Suprapubic skin (tissue), 4 donors: ENCODE measurements around the gene YBEY. TPM values are rescaled to one million over a fixed set of nuclear protein-coding genes. Genes with fewer than 3 reads are reported as not detected.

Source experiments
- DNase-seq, 2 donors: peaks; one replicate each; pipeline ENCODE4 v3.0.0-alpha.2; 2019; ENCODE audit warnings: low spot score in 2 of 2
- H3K27ac ChIP-seq: fragments of 200-600 bp; sonication (generic); one replicate; pipeline ENCODE4 v1.5.1; 2019
- H3K27me3 ChIP-seq: fragments of 200-600 bp; sonication (generic); one replicate; pipeline ENCODE4 v1.5.1; 2019
- H3K36me3 ChIP-seq: fragments of 200-600 bp; sonication (generic); one replicate; pipeline ENCODE4 v1.5.1; 2019
- H3K4me1 ChIP-seq: fragments of 200-600 bp; sonication (generic); one replicate; pipeline ENCODE4 v1.5.1; 2019
- H3K4me3 ChIP-seq: fragments of 200-600 bp; sonication (generic); one replicate; pipeline ENCODE4 v1.5.1; 2019; ENCODE audit warnings: mild to moderate bottlenecking
- H3K9me3 ChIP-seq: fragments of 200-600 bp; sonication (generic); one replicate; pipeline ENCODE4 v1.5.1; 2019
- CTCF ChIP-seq, 2 donors: fragments of 200-600 bp in 1 of 2; fragments of 450-650 bp in 1 of 2; sonication (generic) in 1 of 2; IDR thresholded peaks; one replicate each; pipeline ENCODE4 v1.5.1; 2016 to 2019; ENCODE audit warnings: antibody characterized with exemption in 2 of 2, mild to moderate bottlenecking in 1 of 2, moderate library complexity in 1 of 2
- EP300 ChIP-seq: sonication (generic); formaldehyde crosslinking; IDR thresholded peaks from one replicate; pipeline ENCODE4 v1.6.1; 2017; ENCODE audit warnings: antibody characterized with exemption
- POLR2A ChIP-seq, 2 donors: fragments of 450-650 bp; IDR thresholded peaks; one replicate each; pipeline ENCODE4 v1.6.1; 2017; ENCODE audit warnings: antibody characterized with exemption in 2 of 2, mild to moderate bottlenecking in 2 of 2, moderate library complexity in 2 of 2
- POLR2AphosphoS5 ChIP-seq, 3 donors: sonication (generic); formaldehyde crosslinking; IDR thresholded peaks; one replicate each; pipeline ENCODE4 v1.6.1; 2017; ENCODE audit warnings: antibody characterized with exemption in 3 of 3
- WGBS: methylation state at CpG from one replicate; pipeline ENCODE4 v1.1.5; 2018; 5-methylcytosine and 5-hydroxymethylcytosine counted together
- total RNA-seq, 4 donors: library from RNA; depleted of rRNA; stranded (reverse); fragments of >200 nt; gene quantifications; one replicate each; pipeline ENCODE4 v1.1.0, GENCODE V29; 2016

YBEY gene
- total RNA-seq, 4 donors from 2014 or later: 13.3 to 23.8 (median 18.8) TPM

GRCh38 chr21:46248422-46248782, 37.7 kb upstream of the YBEY start:
- TF ChIP-seq POLR2AphosphoS5 (IDR thresholded peaks at IDR 0.05): no peak
- TF ChIP-seq POLR2A (IDR thresholded peaks at IDR 0.05): no peak
- no peak for TF ChIP-seq CTCF (IDR thresholded peaks at IDR 0.05)
- no peak for TF ChIP-seq EP300
- Histone ChIP-seq H3K36me3 (peaks cover 96% of the 10 kb centered on the region), H3K9me3 (no peaks in the 10 kb centered on the region), H3K4me1 (no peaks in the 10 kb centered on the region), H3K27ac (no peak overlapping the region), H3K27me3 (no peaks in the 10 kb centered on the region), H3K4me3 (no peak overlapping the region)
- no peak for DNase-seq
- 92% methylated on average over 1 of the region's 1 CpG for WGBS

- Histone ChIP-seq H3K27me3 (no peaks in the 10 kb centered on the region), H3K4me1 (no peaks in the 10 kb centered on the region), H3K4me3 (no peak overlapping the region), H3K27ac (no peak overlapping the region), H3K36me3 (peaks cover 96% of the 10 kb centered on the region), H3K9me3 (no peaks in the 10 kb centered on the region)
- 93% methylated on average over 2 of the region's 2 CpGs for WGBS
- TF ChIP-seq CTCF (IDR thresholded peaks at IDR 0.05) (no peak), POLR2A (IDR thresholded peaks at IDR 0.05) (no peak), POLR2AphosphoS5 (IDR thresholded peaks at IDR 0.05) (no peak), EP300 (no peak)
- DNase-seq: no peak
These were observed 37.3 kb upstream of the YBEY start for GRCh38 chr21:46248827-46249226.

- Histone ChIP-seq H3K27ac (no peak overlapping the region), H3K27me3 (no peaks in the 10 kb centered on the region), H3K36me3 (peaks cover 96% of the 10 kb centered on the region), H3K4me1 (no peaks in the 10 kb centered on the region), H3K9me3 (no peaks in the 10 kb centered on the region), H3K4me3 (no peak overlapping the region)
- TF ChIP-seq CTCF (IDR thresholded peaks at IDR 0.05): no peak
- TF ChIP-seq EP300: no peak
- TF ChIP-seq POLR2AphosphoS5 (IDR thresholded peaks at IDR 0.05): no peak
- no peak for TF ChIP-seq POLR2A (IDR thresholded peaks at IDR 0.05)
- 92% methylated on average over 6 of the region's 6 CpGs for WGBS
- no peak for DNase-seq
These were observed 35.9 kb upstream of the YBEY start for GRCh38 chr21:46250146-46250725.

- WGBS: 91% methylated on average over 4 of the region's 4 CpGs
- Histone ChIP-seq H3K4me1 (no peaks in the 10 kb centered on the region), H3K27ac (no peak overlapping the region), H3K4me3 (no peak overlapping the region), H3K9me3 (no peaks in the 10 kb centered on the region), H3K27me3 (no peaks in the 10 kb centered on the region), H3K36me3 (peaks cover 98% of the 10 kb centered on the region)
- DNase-seq: no peak
- TF ChIP-seq CTCF (IDR thresholded peaks at IDR 0.05): no peak
- TF ChIP-seq POLR2AphosphoS5 (IDR thresholded peaks at IDR 0.05): no peak
- TF ChIP-seq POLR2A (IDR thresholded peaks at IDR 0.05): no peak
- no peak for TF ChIP-seq EP300
These were observed 33.3 kb upstream of the YBEY start for GRCh38 chr21:46252840-46253239.

GRCh38 chr21:46253610-46254124, 32.5 kb upstream of the YBEY start:
- no peak for DNase-seq
- Histone ChIP-seq H3K4me1 (no peaks in the 10 kb centered on the region), H3K36me3 (peaks cover 99% of the 10 kb centered on the region), H3K27me3 (no peaks in the 10 kb centered on the region), H3K27ac (no peak overlapping the region), H3K4me3 (no peak overlapping the region), H3K9me3 (no peaks in the 10 kb centered on the region)
- 76% methylated on average over 8 of the region's 8 CpGs for WGBS
- TF ChIP-seq POLR2A (IDR thresholded peaks at IDR 0.05) (no peak), POLR2AphosphoS5 (IDR thresholded peaks at IDR 0.05) (no peak), CTCF (IDR thresholded peaks at IDR 0.05) (no peak), EP300 (no peak)
